Muscle of back (tissue), 11 donors: ENCODE results near the gene RASSF8. TPM values are rescaled to one million over a fixed set of nuclear protein-coding genes. Genes with fewer than 3 reads are reported as not detected.
A peak's percentile ranks its signal among the peaks of the same experiment; 100 is the strongest.

Experiments used
- DNase-seq, 3 donors: peaks; one replicate each; pipeline versions ENCODE4 v3.0.0 to v3.0.0-alpha.2; 2013
- polyA plus RNA-seq, 10 donors: library from polyadenylated mRNA; unstranded; fragments of 120-200 nt; gene quantifications; one replicate each; pipeline ENCODE4 v1.2.1, GENCODE V29; 2013; ENCODE audit not compliant: insufficient read length in 10 of 10

Gene RASSF8
- polyA plus RNA-seq, 10 donors: 23.9 to 49.3 (median 29.9) TPM

GRCh38 chr12:26124446-26125399, 166.2 kb downstream of the RASSF8 start, which contains the start of gene BHLHE41:
BHLHE41 (minus strand) TSS chr12:26125037; CDS start chr12:26124779, 258 bp downstream.
- DNase-seq: peak in 2 of 3 donors; percentile 62 to 83

- peak; percentile 63 to 88 (median 74) for DNase-seq
These were observed 167.2 kb downstream of the RASSF8 start for GRCh38 chr12:26125400-26126339.

GRCh38 chr12:26126340-26127284, 168.1 kb downstream of the RASSF8 start:
- DNase-seq: peak; percentile 85 to 92 (median 86)

- no peak for DNase-seq
These were observed 168.9 kb downstream of the RASSF8 start for GRCh38 chr12:26127404-26127803.

GRCh38 chr12:26128168-26128567, 169.7 kb downstream of the RASSF8 start:
- DNase-seq: no peak

Other genes with a start within 250 kb of the RASSF8 start
- 10 to 100 TPM in 1 of 10 donors, 1 to 10 TPM in 9; 2.5 to 10.6 (median 4.5) TPM for gene BHLHE41, start 166.4 kb downstream of the RASSF8 start, polyA plus RNA-seq
- gene SSPN, start 236.9 kb downstream of the RASSF8 start, polyA plus RNA-seq: 100 to 1,000 TPM in 8 of 10 donors, 10 to 100 TPM in 2; 78.9 to 148 (median 128) TPM